Non-pigmented ciliary epithelial cell (primary cell): ENCODE data around the gene PNLDC1.
A peak's percentile ranks its signal among the peaks of the same experiment; 100 is the strongest.
"Not testable (repeated sequence)": the region's sequence is repeated elsewhere in the genome, so short reads cannot be mapped to it uniquely, and the experiment has no call there.

Experiments
- DNase-seq: peaks from one replicate; pipeline ENCODE4 v3.0.0-alpha.2; 2010; ENCODE audit warnings: low read depth

Gene PNLDC1

GRCh38 chr6:159788276-159788675, 11.8 kb upstream of the PNLDC1 start:
- DNase-seq: no peak

- DNase-seq: peak; percentile 3
Measured at GRCh38 chr6:159788753-159789376, 11.2 kb upstream of the PNLDC1 start.

- DNase-seq: peak; percentile 99
Measured at GRCh38 chr6:159789377-159790148, 10.5 kb upstream of the PNLDC1 start, which contains the start of gene TCP1. Gene TCP1, minus strand, starts transcription at chr6:159789602. Its CDS starts 134 bp downstream, at chr6:159789468.

DNA sequence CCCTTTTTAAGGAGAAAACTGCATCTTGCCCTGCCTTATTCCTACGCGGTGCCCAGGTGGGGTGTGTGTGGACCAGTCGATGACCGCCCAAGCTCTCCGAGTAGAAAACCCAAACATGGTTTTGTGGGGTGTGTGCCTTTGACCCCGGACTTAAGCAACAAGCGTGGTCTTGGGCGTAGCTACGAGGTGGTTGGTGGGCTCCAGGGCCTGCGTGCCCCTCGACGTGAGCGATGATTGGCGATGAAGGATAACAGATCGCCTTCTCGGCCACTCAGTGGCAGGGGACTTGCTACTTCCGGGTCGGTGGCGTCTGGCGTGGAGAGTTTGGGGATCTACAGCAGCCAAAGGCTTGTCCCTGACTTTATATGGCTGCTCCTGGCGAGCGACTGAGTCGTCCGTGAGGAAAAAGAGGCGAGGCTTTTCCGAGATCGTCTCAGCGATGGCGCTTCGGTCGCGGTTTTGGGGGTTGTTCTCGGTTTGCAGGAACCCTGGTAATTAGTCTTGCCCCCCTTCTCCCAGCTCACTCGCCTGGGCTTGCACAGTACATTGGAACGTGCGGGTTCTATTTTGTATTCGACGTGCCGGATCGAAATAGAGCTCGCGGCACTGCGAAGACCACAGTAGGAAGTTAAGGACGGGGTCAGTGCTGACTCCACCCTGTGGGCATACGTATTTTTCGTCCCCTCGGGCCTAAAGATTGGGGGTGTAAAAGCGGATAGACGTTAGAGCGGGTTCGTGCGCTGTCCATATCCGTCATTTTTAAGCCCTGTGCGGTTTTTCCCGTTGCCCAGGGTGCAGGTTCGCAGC, 9.7 kb upstream of the PNLDC1 start, which contains the start of gene MRPL18:
Gene MRPL18, plus strand, starts transcription at position 319 of the 807 bp plus-strand sequence. Its CDS starts 121 bp downstream, at position 440.
- peak; percentile 93 for DNase-seq

- no peak for DNase-seq
Measured at GRCh38 chr6:159790956-159791598, 9.0 kb upstream of the PNLDC1 start.

DNA sequence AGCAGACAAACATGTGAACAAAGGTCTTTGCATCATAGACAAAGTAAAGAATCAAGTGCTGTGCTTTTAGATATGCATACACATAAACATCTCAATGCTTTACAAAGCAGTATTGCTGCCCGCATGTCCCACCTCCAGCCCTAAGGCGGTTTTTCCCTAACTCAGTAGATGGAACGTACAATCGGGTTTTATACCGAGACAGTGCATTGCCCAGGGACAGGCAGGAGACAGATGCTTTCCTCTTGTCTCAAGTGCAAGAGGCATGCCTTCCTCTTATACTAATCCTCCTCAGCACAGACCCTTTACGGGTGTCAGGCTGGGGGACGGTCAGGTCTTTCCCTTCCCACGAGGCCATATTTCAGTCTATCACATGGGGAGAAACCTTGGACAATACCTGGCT, 5.1 kb upstream of the PNLDC1 start:
- DNase-seq: not testable (repeated sequence)

- no peak for DNase-seq
Measured at GRCh38 chr6:159797554-159797953, 2.5 kb upstream of the PNLDC1 start.

DNA sequence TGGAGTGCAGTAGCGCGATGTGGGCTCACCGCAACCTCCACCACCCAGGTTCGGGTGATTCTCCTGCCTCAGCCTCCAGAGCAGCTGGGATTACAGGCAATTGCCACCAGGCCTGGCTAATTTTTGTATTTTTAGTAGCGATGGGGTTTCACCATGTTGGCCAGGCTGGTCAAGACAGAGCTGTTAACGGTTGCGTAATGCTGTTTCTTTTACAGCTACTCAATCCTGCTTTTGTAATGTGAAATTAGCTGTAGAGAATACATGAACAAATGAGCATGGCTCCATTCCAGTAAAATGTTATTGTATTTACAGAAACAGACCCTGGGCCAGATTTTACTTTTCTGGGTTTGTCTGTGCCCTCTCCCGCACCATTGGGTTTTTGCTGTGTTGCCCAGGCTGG, 1.9 kb downstream of the PNLDC1 start:
- no peak for DNase-seq

GRCh38 chr6:159804504-159804903, 4.4 kb downstream of the PNLDC1 start:
- no peak for DNase-seq

DNA sequence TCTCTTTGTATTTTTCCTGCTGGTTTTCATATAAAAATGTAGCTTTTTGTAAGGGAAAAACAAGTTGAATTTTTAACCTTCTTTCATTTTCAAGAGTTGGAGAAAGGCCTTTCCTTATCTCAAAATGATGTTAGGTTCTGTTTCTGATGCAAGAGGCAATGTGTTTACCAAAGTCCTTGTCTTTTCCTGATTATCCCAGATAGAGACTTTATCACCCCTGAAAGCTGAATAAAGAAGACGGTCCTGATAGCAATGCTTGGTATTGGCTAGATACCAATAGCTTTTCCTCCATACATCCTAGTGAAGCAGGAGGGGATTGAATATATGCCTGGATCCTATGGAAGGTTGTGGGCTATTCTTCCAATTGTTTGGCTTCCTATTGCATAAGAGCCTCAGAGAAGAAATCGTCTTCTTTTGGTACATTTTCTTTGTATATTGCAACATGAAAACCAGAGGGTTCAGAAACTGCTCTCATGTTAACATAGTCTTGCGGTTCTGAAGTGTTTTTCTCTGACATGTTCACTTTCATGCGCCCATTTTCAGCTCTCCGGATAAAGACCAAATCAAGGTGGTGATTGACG, 5.5 kb downstream of the PNLDC1 start:
- DNase-seq: no peak

DNA sequence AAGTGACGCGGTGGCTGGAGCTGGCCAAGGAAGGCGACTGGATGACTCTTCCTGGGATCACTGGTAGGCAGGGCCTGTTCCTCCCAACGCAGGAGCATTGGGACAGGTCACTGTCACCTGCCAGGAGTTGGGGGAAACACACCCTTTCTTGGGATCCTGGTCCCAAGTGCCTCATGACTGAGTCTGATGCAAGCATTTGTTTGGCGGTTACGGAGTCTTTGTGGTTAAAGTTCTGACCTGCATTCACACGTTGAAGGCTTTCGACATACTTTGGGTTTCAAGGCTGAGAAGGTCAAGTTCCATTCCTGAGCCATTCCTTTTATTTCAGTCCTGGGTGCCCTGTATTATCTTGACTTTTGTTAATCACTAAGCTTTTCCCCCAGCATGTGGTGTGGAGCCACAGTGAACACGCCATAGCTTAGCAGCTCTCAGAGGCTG, 6.0 kb downstream of the PNLDC1 start:
- DNase-seq: no peak

GRCh38 chr6:159807150-159807858, 7.2 kb downstream of the PNLDC1 start:
- DNase-seq: no peak

- DNase-seq: no peak
Measured at GRCh38 chr6:159808647-159809046, 8.6 kb downstream of the PNLDC1 start.

GRCh38 chr6:159809149-159809548, 9.1 kb downstream of the PNLDC1 start:
- no peak for DNase-seq

DNA sequence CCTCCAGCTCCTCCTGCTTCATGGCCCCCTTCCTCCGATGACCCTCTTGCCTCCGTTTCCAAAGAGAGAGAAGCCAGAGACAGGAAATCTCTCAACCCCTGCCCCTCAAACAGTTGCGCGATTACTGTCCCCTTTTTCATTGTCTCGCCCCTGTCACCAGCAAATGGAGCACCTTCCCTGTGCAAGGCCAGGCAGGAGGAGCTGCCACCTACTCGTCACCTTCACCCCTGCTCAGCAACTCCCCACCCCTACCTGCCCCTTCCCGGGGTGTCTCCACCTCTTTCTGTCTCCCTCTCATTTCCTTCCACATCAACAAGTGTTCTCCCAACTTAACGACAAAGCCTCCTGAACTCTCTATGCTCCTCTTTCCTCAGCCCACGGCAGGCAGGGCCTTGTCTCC, 13.7 kb downstream of the PNLDC1 start:
- DNase-seq: no peak

GRCh38 chr6:159815410-159815809, 15.3 kb downstream of the PNLDC1 start:
- DNase-seq: no peak

DNA sequence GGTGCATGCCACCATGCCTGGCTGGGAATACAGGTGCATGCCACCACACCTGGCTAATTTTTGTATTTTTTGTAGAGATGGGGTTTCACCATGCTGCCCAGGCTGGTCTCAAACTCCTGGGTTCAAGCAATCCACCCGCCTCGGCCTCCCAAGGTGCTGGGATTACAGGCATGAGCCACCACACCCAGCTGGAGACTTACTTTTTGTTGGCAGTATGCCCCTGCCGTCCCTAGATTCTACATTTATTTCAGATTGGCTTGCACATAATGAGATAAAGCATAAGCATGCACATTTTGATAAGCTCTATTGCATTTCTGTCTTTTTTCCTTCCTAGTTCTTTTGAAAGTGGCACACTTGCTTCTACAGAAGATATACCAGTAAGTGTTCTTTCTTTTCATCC, 16.7 kb downstream of the PNLDC1 start:
- not testable (repeated sequence) for DNase-seq

- no peak for DNase-seq
Measured at GRCh38 chr6:159817951-159818739, 18.1 kb downstream of the PNLDC1 start.

DNA sequence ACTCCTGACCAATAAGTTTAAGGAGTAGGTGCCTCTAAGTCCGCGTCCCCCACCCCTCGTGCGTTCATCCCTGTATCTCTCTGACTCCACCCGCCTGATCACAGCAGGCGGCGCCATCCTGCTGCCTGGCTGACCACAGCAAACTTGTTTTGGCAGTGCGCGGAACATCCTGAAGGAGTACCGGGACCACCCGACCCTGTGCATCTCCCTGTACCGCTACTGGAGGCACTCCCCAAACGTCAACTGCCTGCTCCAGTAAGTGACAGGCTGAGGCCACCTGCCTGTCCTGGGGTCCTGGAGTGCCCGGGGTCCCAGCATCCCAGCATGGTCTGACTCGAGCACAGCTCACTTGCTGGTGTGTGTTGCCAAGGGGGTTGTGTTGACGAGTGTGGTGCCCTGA, 19.0 kb downstream of the PNLDC1 start:
- DNase-seq: no peak
